Ascending aorta (tissue), 2 donors: ENCODE measurements around the gene MTHFD2L. TPM values are rescaled to one million over a fixed set of nuclear protein-coding genes. Genes with fewer than 3 reads are reported as not detected.
"Not testable (repeated sequence)": the region's sequence is repeated elsewhere in the genome, so short reads cannot be mapped to it uniquely, and the experiment has no call there.

Source experiments
- DNase-seq, 2 donors: peaks; one replicate each; pipeline ENCODE4 v3.0.0-alpha.2; 2019; ENCODE audit warnings: low spot score in 2 of 2
- H3K27ac ChIP-seq, 2 donors: fragments of 200-600 bp; sonication (generic); one replicate each; pipeline ENCODE4 v1.5.1; 2016 to 2017; ENCODE audit warnings: mild to moderate bottlenecking in 1 of 2
- H3K27me3 ChIP-seq: fragments of 200-600 bp; sonication (generic); one replicate; pipeline ENCODE4 v1.5.1; 2017
- H3K36me3 ChIP-seq, 2 donors: fragments of 200-600 bp; sonication (generic); one replicate each; pipeline ENCODE4 v1.5.1; 2016
- H3K4me1 ChIP-seq, 2 donors: fragments of 200-600 bp; sonication (generic); one replicate each; pipeline ENCODE4 v1.5.1; 2016 to 2017; ENCODE audit warnings: mild to moderate bottlenecking in 1 of 2
- H3K4me3 ChIP-seq, 2 donors: fragments of 200-600 bp; sonication (generic); one replicate each; pipeline ENCODE4 v1.5.1; 2016 to 2017; ENCODE audit warnings: mild to moderate bottlenecking in 1 of 2
- H3K9me3 ChIP-seq, 2 donors: fragments of 200-600 bp; sonication (generic); one replicate each; pipeline ENCODE4 v1.5.1; 2016
- intact Hi-C: fragments of 100-400 bp; cut with DNase I; formaldehyde crosslinking; loops from one replicate; pipeline ENCODE4 v1.15.1; 2023
- total RNA-seq: library from RNA; depleted of rRNA; stranded (reverse); fragments of >200 nt; gene quantifications from one replicate; pipeline ENCODE4 v1.1.0, GENCODE V29; 2016
- TF ChIP-seq, protein P1 (sequence below), 3 experiments: fragments of 200-600 bp in 2 of 3; fragments of 450-650 bp in 1 of 3; sonication (generic) in 2 of 3; IDR thresholded peaks; one replicate each; pipeline ENCODE4 v1.5.1; 2016 to 2019; ENCODE audit warnings: antibody characterized with exemption in 3 of 3, mild to moderate bottlenecking in 1 of 3, moderate library complexity in 1 of 3

Gene MTHFD2L
- total RNA-seq, 1 donor from 2014 or later: not detected

DNA sequence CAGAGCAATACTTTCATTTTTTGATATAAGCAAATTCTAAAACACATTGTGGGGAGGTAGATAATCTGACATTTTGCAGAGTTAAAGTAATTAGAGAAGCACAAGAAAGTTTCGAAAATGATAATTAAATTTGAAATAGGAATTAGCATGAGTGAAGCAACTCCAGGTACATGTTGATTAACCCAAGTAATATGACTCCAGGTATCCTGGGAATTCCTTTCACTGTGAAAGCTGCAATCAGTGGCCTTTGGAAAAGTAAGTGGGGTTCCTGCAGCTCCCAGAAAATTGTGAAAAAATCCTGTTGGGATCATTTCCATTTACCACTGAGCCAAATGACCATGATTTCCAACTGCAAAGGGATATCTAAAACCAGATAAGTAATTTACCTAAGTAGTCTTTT is 32.9 kb upstream of the MTHFD2L start:
- Histone ChIP-seq H3K4me3 (no peak overlapping the region), H3K27me3 (no peaks in the 10 kb centered on the region), H3K4me1 (peaks cover 0 to 6% of the 10 kb centered on the region in 2 donors), H3K27ac (no peak overlapping the region), H3K9me3 (no peaks in the 10 kb centered on the region), H3K36me3 (no peaks in the 10 kb centered on the region)
- TF ChIP-seq, protein P1, sequence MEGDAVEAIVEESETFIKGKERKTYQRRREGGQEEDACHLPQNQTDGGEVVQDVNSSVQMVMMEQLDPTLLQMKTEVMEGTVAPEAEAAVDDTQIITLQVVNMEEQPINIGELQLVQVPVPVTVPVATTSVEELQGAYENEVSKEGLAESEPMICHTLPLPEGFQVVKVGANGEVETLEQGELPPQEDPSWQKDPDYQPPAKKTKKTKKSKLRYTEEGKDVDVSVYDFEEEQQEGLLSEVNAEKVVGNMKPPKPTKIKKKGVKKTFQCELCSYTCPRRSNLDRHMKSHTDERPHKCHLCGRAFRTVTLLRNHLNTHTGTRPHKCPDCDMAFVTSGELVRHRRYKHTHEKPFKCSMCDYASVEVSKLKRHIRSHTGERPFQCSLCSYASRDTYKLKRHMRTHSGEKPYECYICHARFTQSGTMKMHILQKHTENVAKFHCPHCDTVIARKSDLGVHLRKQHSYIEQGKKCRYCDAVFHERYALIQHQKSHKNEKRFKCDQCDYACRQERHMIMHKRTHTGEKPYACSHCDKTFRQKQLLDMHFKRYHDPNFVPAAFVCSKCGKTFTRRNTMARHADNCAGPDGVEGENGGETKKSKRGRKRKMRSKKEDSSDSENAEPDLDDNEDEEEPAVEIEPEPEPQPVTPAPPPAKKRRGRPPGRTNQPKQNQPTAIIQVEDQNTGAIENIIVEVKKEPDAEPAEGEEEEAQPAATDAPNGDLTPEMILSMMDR (IDR thresholded peaks at IDR 0.05): no peak
- intact Hi-C loops: no loop called here
- no peak for DNase-seq

DNA sequence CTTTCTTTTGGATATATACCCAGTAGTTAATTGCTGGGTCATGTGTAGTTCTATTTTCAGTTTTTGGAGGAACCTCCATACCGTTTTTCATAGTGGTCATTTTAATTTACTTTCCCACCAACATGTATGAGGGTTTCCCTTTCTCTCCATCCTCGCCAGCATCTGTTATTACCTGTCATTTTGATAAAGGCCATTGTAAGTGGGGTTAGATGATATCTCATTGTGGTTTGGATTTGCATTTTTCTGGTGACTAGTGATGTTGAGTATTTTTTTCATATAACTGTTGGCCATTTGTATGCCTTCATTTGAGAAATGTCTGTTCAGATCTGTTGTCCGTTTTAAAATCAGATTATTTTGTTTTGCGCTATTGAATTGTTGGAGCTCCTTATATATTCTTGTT is 30.2 kb upstream of the MTHFD2L start:
- no peak overlapping the region for H3K4me3 ChIP-seq
- TF ChIP-seq, protein P1 (IDR thresholded peaks at IDR 0.05): no peak
- H3K4me1 ChIP-seq: peaks cover 0 to 4% of the 10 kb centered on the region in 2 donors
- intact Hi-C loops: no loop called here
- H3K27ac ChIP-seq: no peak overlapping the region
- no peak for DNase-seq
- H3K9me3 ChIP-seq: no peaks in the 10 kb centered on the region
- no peaks in the 10 kb centered on the region for H3K27me3 ChIP-seq
- no peaks in the 10 kb centered on the region for H3K36me3 ChIP-seq

DNA sequence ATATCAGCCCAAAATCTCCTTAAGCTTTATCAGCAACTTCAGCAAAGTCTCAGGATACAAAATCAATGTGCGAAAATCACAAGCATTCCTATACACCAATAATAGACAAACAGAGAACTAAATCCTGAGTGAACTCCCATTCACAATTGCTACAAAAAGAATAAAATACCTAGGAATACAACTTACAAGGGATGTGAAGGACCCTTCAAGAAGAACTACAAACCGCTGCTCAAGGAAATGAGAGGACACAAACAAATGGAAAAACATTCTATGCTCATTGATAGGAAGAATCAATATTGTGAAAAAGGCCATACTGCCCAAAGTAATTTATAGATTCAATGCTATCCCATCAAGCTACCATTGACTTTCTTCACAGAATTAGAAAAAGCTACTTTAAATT is 27.1 kb upstream of the MTHFD2L start:
- not testable (repeated sequence) for DNase-seq, H3K27ac ChIP-seq, H3K27me3 ChIP-seq, H3K4me1 ChIP-seq, H3K9me3 ChIP-seq, H3K4me3 ChIP-seq, H3K36me3 ChIP-seq
- intact Hi-C loops: loop anchor here (5.0 to 10.0 kb wide), 3 partner anchors 34 to 536 kb away; partner anchors contain the start of genes CXCL2 and CXCL3

DNA sequence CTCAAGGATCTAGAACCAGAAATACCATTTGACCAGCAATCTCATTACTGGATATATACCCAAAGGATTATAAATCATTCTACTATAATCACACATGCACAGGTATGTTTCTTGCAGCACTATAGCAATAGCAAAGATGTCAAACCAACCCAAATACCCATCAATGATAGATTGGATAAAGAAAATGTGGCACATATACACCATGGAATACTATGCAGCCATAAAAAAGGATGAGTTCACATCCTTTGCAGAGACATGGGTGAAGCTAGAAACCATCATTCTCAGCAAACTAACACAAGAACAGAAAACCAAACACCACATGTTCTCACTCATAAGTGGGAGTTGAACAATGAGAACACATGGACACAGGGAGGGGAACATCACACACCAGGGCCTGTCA is 25.7 kb upstream of the MTHFD2L start:
- not testable (repeated sequence) for H3K36me3 ChIP-seq, H3K27ac ChIP-seq, H3K27me3 ChIP-seq, H3K4me1 ChIP-seq, DNase-seq, H3K9me3 ChIP-seq, H3K4me3 ChIP-seq
- intact Hi-C loops: loop anchor here (5.0 to 10.0 kb wide), 3 partner anchors 35 to 537 kb away; partner anchors contain the start of genes CXCL2 and CXCL3

DNA sequence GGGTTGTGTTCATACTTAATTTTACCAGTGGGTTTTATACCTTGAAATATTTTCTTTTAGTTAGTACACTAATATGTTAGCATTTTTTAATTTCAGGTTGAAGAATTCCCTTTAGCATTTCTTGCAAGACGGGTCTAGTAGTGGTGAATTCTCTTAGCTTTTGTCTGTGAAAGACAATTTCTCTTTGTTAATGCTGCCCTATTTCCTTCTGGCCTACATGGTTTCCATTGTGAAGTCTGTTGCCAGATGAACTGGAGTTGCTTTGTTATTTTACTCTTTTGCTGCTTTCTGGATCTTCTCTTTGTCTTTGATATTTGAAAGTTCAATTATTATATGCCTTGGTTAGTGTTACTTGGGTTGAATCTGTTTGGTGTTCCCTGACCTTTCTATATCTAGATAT is 25.0 kb upstream of the MTHFD2L start:
- H3K27ac ChIP-seq: no peak overlapping the region
- no peaks in the 10 kb centered on the region for H3K4me1 ChIP-seq
- H3K4me3 ChIP-seq: no peak overlapping the region
- TF ChIP-seq, protein P1 (IDR thresholded peaks at IDR 0.05): no peak
- no peaks in the 10 kb centered on the region for H3K27me3 ChIP-seq
- intact Hi-C loops: loop anchor here (5.0 to 10.0 kb wide), 3 partner anchors 36 to 538 kb away; partner anchors contain the start of genes CXCL2 and CXCL3
- DNase-seq: no peak
- no peaks in the 10 kb centered on the region for H3K36me3 ChIP-seq
- no peaks in the 10 kb centered on the region for H3K9me3 ChIP-seq

DNA sequence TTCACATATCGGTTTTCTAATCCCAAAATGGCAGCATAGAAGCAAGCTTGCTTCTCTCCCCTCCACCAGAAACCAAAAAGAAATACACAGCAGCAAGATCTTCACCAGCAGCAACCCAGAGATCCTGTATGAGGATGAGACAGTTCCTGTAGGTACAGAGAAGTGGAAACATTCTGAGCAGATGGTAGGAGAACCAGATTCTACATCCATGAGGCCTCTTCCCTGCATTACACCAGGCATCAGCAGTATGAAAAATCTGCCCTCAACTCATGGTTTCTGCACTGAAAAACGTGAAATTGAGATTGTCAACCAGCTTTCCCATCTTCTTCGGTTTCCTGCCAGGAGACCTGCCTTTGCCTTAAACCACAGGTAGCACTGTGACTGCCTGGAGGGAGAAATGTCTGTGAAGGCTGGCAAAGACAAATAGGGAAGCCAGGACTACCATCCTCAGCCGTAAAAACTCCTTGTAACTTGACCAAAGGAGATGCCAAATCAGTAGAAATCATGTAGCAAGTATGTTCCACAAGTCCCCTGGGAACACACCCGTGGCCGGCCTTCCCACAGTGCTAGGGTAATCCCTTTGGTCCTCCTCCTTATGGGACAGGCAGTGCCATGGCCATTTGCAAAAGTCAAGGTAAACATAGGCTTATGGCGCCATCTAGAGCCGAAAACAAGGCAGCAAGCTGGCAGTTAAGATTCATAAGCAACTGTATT is 24.0 kb upstream of the MTHFD2L start:
- no peaks in the 10 kb centered on the region for H3K4me1 ChIP-seq
- H3K9me3 ChIP-seq: no peaks in the 10 kb centered on the region
- H3K27me3 ChIP-seq: no peaks in the 10 kb centered on the region
- H3K27ac ChIP-seq: no peak overlapping the region
- no peak overlapping the region for H3K4me3 ChIP-seq
- TF ChIP-seq, protein P1 (IDR thresholded peaks at IDR 0.05): peak; percentile 68 to 82 (median 70)
- intact Hi-C loops: loop anchor here (2.0 to 10.0 kb wide), 5 partner anchors 37 to 539 kb away; partner anchors contain the start of genes CXCL2 and CXCL3
- H3K36me3 ChIP-seq: no peaks in the 10 kb centered on the region
- DNase-seq: peak in 1 of 2 donors; percentile 91
